Left kidney (tissue), 2 donors: ENCODE data around the gene OSBPL8. TPM values are rescaled to one million over a fixed set of nuclear protein-coding genes. Genes with fewer than 3 reads are reported as not detected.
A peak's percentile ranks its signal among the peaks of the same experiment; 100 is the strongest.

Experiments
- DNase-seq: peaks from one replicate; pipeline ENCODE4 v3.0.0-alpha.2; 2013
- polyA plus RNA-seq: library from polyadenylated mRNA; unstranded; fragments of 120-200 nt; gene quantifications from one replicate; pipeline ENCODE4 v1.2.1, GENCODE V29; 2013; ENCODE audit not compliant: insufficient read length

The OSBPL8 gene
- polyA plus RNA-seq, 1 donor: 79.9 TPM

DNA sequence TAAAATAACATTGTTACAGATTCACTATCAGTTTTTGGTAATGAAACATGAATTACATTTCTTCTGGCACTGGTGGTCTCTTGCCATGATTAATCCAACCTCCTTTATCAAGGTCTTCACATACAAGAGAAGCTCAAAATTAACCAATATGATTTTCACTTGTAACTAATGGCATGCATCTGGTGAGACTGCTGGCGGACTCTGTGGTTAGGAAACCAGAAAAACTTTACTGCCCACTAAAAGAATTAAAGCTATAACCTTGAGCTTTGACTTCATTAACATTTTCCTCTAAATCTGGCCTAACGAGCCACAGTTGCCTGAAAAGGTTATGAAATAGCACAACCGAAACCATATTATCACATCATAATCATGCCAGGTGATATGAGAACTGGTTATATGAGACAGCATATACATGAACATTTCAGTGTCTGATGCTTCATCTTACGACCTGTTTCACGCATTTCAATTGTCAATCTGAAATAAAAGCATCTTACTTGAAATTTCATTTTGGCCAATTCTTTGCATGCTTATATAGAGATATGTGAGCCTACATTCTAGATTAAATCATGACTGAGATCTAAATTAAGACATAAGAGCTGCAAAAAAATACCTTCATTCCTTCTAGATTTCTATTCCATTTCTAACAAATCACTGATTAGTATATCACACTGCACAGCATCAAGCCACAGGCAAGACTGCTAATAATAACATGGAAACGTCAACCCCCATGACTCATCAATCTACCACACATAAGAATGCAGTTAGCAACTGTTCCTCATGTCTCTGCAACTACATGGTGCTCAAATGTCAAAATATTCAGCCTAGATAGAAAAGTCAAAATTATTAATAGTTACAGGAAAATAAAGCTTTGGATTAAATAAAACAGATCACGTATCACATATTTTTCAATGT lies 89.3 kb downstream of the OSBPL8 start:
- no peak for DNase-seq

GRCh38 chr12:76464631-76465166 lies 94.9 kb downstream of the OSBPL8 start:
- DNase-seq: no peak

DNA sequence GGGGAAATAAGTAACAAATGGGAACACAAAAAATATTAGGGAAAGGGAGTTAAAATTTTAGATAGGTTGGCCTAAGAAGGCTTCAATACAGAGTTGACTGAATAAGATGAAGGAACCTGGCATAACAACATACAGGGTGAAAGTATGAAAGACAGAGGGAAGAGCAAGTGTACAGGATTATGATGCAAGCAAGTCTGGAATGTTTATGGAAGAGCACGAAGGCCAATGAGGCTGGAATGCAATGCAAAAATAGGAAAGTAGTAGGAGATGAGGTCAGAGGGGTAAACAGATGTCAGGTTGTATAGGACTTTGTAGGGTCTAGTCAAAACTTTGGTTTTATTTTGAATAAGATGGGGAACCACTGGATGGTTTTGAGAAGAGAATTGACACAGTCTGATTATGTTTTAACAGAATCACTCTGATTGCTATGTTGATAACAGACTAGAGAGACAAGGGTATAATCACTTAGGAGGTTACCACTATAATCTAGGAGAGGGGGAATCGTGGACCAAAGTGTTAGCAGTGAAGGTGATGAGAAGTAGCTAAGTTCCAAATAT lies 96.8 kb downstream of the OSBPL8 start:
- DNase-seq: no peak

DNA sequence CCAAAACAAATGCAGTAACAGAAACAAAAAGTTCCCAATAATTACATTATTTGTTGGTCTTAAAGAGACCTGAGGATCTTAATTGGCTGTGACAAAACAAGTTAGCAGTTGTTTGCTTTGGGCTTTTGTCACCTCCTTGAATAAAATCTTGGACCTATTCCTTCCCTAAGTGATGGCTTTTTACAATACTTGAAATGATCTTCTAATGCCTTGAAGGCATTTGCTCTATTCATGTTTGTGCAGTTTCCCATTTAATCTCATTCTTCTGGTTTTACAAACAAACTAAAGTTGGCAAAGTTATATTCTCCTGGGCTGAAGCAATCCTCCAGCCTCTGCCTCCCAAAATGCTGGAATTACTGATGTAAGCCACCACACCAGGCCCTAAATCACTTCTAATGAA lies 98.8 kb downstream of the OSBPL8 start:
- no peak for DNase-seq

GRCh38 chr12:76457818-76458217 lies 101.8 kb downstream of the OSBPL8 start:
- DNase-seq: no peak

DNA sequence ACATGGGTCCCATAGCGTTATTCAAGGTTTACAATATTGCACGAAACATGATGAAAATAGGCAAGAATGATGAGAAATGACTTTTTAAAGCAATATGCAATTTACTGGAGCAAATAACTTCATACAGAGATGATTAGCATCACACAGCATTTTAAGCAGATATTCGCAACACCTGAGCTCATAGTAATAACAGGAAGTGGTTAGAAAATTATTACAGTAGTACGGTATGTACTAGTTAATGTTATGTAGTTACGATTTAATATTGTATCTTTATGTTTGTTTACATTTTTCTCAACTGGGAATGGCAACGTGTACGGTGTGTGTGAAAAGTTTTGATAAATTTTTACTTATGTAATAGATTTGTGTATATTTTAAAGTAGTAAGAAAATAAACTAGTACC lies 102.6 kb downstream of the OSBPL8 start:
- no peak for DNase-seq

- peak; percentile 14 for DNase-seq
Observed at GRCh38 chr12:76455582-76456345, 103.8 kb downstream of the OSBPL8 start.

DNA sequence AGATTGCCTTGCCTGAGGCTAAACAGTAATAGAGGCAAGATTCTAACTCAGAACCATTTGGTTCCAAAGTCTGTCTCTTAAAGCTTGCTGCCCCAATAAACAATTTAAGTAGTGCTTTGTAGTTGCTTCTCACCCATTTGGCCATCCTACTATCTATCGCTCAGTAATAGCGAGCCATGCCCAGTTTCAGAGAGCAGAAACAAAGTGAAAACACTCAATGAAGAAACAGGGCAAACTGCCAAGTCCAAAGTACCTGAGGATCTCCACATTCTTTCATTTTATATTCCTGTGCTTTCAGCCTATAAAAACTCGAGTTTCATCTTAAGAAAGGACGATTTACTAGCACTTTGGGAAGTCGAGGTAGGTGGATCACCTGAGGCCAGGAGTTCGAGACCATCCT lies 108.0 kb downstream of the OSBPL8 start:
- no peak for DNase-seq

DNA sequence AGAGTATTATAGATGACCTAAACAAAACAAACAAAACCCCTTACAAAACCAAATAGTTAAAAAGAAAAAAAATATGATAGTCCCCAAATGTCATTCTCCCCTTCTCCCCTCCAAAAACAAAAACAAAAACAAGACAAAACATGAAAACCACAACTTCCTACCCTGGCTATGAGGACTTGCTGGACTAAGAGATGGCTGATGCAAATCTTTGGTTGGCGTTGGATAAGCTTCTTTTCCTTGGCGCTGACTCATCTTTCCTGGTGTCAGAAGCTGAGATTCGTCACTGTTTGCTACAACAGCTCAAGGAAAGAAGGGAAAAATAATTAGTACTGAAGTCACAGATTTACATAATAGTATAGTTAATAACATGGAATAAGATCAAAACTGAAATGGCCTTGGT lies 108.9 kb downstream of the OSBPL8 start:
- no peak for DNase-seq

GRCh38 chr12:76449993-76450392 lies 109.6 kb downstream of the OSBPL8 start:
- no peak for DNase-seq

DNA sequence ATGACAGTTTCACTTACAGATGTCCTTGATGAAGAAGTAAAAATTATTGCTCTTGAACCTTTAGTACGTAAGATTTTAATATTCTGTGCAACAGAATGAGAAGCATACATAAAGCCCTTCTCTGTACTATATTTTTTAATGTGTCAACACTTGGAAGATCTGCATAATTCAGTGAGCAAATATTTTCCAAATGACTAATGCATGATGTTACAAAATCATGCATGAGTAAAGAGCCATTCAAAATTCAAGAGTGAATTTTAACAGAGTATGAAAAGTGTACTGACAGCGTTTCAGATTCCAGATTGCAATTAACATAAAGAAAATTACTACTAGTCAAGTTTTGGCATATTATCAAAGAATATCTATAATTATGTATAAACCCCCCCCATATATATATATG lies 110.0 kb downstream of the OSBPL8 start:
- no peak for DNase-seq

- no peak for DNase-seq
Observed at GRCh38 chr12:76449016-76449415, 110.6 kb downstream of the OSBPL8 start.

DNA sequence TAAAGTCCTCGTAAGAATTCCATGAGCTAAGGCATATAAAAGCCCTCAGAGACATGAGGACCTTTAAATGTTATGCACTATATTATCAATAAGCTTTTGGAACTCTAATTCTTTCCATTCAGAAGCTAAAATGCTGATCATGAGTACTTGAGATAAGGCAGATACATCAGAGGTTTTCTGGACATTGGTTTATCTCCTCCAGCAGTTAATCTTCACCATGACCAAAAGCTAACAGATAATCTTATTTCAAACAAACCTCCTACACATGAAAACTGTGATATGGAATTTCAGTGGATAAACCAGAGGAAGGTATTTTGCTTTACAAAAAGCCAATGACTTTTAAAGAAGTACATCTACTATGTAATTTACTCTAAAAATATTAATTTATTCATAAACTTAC lies 113.5 kb downstream of the OSBPL8 start:
- no peak for DNase-seq

GRCh38 chr12:76445462-76445861 lies 114.1 kb downstream of the OSBPL8 start:
- DNase-seq: no peak

DNA sequence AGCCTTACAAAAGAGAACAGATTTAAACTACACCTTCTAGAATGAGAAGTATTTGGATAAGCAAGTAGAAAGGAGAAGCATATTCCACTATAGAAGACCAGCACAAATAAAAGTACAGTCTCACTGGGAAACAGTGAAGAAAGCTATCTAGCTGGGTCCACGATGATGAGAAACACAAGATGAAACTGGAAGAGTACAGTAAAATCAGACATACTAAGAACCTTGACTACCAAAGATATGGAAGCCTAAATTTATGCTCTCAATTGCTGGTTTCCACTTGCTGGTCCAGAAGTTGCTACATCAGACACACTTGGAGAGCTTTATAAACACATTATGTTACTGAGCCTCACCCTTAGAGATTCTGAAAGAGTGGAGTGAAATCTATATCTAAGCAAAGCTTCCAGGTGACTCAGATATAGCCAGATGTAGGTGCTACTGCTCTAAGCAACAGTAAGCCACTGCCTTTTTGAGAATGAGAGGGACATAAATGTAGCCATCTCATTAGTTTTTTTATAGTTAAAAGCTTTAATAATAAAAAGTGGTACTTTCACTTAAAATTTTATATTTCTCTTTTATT lies 115.1 kb downstream of the OSBPL8 start:
- DNase-seq: no peak

DNA sequence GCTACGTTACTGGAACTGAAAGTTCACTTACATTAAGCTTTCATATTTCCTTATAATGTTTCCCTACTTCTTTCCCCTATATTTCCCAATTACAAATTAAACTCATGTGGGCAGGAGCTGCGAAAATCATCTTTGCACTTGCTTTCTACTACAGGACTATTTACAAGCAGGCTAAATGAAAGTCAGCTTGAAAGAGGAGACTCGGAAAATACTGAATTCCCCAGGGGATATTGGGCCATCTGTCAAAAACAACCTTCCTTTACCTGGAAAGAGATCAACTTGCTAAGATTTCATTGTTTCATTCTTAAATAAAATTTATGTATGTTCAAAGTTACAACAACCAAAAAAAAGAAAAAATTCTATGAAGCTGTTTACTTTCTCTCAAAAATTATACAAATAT lies 118.6 kb downstream of the OSBPL8 start:
- no peak for DNase-seq

- DNase-seq: no peak
Observed at GRCh38 chr12:76432733-76433132, 126.8 kb downstream of the OSBPL8 start.

- DNase-seq: no peak
Observed at GRCh38 chr12:76428117-76428516, 131.5 kb downstream of the OSBPL8 start.

DNA sequence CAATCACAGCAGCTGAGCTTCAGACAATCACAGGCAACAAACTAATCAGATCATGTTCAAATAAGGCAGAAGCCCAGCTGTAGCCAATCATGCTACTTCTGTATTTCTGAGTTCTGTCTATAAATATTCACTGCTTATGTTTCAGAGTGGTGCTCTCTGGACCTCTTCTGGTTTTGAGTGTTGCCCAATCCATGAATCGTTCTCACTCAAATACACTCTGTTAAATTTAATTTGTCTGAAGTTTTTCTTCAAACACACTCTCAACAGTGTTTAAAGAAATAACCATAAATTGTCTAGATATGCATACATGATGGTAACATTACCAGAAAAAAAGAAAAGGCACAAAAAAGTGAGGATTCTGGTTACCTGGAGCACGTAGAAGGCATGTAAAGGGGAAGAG lies 133.4 kb downstream of the OSBPL8 start:
- DNase-seq: no peak

- no peak for DNase-seq
Observed at GRCh38 chr12:76424941-76425340, 134.6 kb downstream of the OSBPL8 start.

DNA sequence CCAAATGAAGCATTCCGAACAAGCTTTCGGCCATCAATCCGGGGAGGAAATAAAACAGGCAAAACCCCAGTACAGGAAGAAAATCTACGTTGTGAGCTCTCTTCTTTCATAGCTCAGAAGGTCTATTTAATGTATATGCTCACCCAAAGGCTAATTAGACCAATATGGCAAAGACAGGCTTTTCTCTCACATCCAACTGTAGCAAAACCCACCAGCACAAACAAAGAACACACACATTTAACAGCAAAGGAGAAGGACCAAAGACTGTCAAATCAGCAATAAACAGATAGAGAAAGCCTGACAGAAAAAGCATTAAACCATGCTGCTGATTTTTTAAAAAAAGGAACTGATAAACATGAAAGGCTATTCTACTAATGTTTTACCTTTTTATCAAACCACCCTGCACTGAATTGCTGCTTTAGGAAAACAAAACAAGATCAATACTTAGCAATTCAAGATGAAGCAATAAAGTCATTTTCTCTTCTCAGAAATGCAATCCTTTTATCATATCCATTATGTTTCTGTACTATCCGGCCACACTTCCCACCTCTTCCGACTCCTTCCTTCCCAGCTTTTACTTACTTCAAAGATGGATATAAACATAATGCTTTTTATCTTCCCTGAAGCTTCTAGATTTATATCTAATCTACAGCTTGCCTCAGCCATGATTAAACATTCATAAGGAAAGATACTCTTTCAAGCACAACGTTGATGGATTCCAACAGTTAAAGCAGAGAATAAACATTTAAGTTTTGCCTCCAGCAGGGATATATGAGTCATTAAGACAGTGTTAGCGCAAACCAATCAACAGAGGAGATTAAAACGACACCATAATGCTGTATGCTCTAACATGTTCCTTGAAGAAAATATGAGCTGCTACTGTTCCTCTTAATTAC lies 136.8 kb downstream of the OSBPL8 start:
- DNase-seq: no peak
